GM21528 (cell line): Measurements from ENCODE around the gene CCN2.

Experiments used
- ATAC-seq: cut with Tn5 transposase; IDR thresholded peaks from one replicate; pipeline ENCODE4 v1.9.1; 2021; ENCODE audit warnings: mild to moderate bottlenecking, moderate library complexity; ENCODE audit not compliant: unreplicated experiment, low FRiP score

The CCN2 gene, protein sequence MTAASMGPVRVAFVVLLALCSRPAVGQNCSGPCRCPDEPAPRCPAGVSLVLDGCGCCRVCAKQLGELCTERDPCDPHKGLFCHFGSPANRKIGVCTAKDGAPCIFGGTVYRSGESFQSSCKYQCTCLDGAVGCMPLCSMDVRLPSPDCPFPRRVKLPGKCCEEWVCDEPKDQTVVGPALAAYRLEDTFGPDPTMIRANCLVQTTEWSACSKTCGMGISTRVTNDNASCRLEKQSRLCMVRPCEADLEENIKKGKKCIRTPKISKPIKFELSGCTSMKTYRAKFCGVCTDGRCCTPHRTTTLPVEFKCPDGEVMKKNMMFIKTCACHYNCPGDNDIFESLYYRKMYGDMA

DNA sequence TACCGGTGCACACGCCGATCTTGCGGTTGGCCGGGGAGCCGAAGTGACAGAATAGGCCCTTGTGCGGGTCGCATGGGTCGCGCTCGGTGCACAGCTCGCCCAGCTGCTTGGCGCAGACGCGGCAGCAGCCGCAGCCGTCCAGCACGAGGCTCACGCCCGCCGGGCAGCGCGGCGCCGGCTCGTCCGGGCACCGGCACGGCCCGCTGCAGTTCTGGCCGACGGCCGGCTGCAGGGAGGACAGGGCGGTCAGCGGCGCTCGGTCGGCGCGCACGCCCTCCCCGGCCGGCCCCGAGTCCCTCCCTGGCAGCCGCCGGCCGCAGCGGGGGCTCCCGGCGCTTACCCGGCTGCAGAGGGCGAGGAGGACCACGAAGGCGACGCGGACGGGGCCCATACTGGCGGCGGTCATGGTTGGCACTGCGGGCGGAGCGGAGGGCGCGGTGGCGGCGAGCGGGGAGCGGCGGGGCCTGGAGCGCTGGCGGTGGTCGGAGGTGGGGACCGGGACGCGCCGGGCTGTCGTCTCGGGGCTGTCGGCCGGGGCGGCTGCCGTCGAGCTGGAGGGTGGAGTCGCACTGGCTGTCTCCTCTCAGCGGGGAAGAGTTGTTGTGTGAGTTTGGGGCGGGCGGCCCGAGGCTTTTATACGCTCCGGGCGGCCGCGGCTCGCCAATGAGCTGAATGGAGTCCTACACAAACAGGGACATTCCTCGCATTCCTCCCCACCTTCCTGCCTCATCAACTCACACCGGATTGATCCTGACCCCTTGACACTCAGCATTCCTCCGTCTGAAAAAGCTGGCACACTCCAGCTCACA is at the start of gene CCN2:
TSS of gene CCN2 (minus strand) at position 606 of the 809 bp plus-strand sequence. CDS start at position 406, 200 bp downstream.
- peak; percentile 33 for ATAC-seq

DNA sequence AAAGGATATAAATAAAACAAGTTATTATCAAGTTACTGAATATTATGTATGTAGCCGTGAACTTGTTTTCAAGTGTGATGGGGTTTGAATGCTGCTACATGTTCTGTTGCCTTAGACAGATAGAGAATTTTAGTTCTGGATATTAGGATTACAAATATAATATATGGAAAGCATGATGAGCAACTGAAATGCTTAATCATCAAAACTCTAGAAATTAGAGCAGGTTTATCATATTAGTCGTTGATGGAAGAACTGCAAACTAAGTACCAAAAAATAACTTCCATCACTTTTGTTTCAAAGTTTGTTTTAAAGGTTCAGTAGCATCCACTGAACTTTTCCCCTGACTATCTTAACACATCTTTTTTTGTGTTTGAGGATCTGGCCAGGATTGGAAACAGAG is 49.1 kb upstream of the CCN2 start:
- ATAC-seq: no peak

DNA sequence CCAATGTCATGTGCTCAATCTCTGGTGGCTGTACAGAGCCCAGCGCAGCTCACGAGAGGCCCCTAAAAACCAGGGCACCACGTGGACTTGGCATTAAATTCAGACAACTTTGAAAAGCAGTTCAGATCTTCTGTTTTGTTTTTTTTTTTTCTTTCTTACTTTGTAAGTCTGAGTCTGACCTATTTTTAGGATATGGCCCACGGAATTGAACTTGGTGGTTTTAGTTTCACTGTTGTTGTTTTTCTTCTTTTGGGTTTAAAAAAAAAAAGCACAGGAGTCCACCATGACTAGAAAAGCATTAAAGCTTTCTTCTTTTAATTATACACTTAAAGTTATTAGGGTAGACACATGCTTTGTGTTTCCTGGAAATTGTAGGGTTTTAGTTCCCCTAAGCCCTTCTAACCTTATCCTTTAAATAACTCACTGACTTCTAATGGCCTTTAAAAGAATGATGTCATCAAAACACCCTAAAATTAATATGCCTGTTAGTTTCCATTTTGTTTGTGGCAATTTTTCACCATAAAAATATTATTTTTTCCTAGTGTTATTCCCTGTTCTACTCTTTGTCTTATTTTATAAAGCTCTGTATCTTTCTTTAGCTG is 48.5 kb upstream of the CCN2 start:
- ATAC-seq: no peak

DNA sequence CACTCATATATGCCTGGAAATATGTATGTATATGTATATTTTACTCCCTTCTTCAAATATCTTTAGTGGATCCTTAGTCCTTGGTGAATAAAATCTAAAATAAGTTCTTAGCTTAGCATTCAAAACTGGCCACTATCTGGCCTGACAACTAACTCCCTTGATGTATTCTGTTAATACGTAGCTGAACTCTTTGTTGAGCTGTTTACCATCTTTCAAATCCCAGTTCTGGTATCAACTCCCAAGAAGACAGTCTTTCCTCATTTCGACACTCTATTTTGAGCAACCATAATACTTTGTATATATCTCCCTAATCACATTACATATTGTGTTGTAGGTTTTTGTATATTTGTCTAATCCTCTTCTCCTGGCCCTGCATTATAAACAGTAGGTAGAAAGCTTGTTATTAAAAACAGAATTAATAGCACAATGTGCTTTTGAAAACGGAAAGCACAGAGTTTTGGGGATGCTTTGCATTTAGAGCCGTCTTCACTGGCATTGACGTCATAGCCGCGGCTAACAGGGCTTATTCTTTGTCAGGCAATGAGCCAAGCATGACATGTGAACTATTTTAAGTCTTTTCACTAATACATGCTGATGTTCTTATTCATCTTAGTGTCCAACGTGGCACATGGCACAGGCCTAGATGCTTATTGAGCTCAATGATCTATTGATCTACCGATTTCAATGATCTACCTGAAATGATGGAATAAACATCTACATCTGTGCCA is 47.2 kb upstream of the CCN2 start:
- ATAC-seq: no peak

DNA sequence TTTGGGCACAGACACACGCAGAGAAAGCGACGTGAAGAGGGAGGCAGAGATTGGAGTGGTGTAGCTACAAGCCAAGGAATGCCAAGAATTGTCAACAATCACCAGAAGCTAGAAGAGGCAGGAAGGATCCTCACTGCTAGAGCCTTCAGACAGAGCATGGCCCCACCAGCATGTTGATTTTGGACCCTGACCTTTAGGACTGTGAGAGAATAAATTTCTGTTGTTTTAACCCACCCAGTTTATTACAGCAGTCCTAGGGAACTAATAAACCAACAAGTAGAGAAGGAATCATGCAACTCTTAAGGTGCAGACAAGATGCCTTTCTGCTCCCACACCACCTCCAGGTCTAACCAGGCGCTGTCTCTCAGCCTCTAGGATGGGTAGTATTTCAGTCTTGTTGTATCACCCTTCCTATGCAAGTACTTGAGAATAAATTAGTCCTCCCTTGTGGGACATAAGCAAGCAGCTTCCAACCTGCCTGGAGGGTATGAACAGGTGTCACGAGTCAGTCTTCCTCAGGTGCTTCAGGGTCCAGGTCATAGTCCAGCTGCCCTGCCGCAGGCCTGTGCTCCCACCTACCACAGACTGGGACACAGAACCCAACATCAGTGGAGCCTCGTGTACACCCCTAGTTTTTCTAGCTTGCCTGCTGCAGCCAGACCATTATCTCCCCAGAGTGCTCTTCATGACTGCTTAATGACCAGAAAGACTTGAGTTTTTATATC is 46.4 kb upstream of the CCN2 start:
- ATAC-seq: no peak

DNA sequence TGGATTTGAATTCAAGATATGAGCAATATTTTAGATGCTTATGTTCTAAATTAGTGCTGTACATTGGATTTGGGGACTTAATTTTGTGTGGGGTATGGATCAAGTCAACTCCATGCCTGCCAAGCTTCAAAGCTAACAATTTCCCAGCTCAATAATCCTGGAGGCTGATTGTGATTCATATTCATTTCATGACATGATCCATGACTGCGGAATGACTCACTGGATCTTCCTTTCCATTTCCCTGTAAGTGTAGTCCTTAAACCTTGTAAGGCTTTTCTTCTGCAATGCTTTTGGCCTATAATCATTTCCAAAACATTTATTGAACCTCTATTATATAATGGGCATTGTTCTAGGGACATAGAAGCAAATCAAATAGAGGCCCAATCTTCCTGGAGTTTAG is 44.7 kb upstream of the CCN2 start:
- no peak for ATAC-seq

DNA sequence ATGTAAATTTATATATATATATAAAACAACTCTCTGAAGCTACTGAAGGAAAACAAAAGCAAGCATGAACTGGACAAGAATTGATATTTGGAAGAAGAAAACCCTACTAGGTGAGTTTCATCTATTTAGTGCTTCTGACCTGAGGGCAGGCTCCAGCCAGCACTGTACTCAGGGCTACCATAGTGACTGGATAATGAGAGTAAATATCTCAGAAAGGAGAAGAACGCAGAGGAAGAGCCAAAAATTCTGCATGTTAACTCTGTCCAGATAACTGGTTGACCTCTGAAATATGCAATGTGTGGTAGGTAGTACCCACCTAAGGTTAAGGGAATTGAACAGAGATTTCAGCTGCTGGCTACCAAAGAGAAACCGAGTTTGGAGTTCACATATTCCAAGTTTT is 41.4 kb upstream of the CCN2 start:
- ATAC-seq: no peak

DNA sequence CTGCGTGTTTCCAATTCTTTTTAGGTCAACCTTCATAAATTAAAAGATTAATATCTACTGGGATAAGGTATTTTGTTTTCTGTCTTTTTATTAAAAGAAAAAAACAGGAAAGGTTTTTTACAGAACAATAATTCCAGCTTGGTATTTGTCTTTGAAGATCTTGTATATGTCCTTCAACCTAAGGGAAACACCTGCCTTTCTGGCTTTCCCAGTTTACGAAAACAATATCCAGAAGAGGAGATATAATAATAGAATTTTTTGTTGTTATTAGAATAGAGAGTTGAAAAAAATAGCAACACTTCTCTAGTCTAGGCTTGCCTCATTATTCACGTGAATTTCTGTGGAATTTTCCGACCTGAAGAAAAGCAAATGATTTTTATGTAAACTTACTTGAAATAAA is 37.9 kb upstream of the CCN2 start:
- ATAC-seq: no peak

DNA sequence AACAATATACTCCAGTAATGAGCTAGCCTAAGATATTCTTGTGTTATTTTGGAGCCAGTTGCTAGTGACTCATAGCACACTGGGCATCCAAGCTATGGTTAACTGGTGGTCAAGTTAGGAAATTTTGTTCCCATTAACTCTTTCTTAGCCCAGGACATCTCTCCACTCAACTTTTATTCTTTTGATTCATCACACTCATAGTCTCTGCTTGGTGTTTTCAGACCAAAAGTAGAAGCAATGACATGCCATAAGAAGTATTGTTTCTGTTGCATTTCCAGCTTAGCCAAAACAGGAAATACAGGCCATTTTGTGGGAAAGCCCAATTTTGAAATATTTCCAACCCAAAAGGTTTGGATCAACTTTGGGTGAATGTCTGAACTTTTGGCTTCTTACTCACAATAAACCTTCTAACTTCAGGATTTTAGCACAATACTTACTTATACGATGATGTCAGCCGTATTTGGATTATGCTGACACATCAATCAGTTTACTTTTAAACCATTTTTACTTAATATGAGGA is 31.6 kb upstream of the CCN2 start:
- ATAC-seq: no peak

DNA sequence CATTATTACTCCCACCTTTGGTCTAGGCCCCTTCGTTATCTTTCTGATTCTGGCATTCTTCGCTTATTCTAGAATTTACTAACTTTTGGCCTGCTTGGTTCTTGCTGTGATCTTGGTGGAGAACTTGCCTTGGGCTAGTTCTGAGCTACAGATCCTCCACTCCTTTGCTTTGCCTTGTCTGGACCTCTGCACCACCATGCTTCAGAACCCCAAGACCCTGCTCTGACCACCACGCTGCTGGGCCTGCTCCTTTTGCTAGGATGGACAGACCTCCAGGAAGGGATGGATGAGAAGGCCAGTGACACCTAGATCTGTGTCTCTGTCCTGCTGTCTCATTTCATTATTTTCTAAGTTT is 30.4 kb upstream of the CCN2 start:
- no peak for ATAC-seq

DNA sequence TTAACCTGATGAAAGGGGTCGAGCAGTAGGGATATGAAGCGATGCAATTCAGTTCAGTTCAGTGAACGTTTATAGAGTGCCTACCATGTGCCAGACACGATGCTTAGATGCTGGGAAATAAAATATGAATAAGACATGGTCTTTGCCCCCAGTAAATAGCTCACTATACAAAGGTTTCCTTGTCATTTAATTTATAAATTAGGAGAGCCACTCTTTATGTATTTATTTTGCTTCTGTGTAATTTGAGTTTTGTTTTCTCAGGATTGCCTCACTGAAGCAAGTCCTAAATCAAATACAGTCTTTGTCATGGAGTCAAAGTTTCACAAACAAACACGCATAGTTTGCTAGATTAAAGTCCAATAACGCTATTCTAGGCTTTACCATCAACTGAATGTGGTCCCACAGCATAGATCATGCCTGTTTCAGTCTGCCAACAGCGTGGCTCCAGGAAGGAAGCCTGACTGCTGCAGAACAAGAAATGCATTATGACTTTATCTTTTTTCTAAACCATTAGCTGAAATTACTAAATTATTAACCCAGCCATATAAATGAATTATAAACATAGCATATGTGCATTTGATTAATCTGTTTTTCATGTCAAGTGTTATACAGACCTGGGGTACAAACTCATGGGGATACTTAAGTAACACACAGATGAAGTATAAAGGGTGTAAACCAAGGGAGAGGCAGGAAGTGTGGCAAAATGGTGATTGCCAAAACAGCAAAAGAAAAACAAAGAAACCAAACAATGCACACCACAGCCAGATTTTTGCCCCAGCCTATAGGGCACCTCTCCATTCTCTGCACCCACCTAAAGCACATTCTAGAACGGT is 29.8 kb upstream of the CCN2 start:
- ATAC-seq: no peak

DNA sequence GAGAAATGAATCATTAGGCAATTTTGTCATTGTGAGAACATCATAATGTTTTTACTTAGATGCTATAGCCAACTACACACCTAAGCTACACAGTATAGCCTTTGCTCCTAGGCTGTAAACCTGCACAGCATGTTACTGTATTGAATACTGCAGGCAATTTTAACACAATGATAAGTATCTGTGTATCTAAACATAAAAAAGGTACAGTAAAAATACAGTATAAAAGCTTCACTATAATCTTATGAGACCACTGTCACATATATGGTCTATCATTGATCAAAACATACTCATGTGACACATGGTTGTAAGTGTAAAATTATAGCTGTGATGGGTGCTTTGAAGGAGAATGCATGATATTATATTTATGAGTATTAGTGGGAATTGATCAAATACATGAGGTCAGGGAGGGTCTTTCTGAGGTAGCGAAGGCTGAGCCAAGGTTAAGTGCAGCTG is 29.2 kb upstream of the CCN2 start:
- ATAC-seq: no peak

DNA sequence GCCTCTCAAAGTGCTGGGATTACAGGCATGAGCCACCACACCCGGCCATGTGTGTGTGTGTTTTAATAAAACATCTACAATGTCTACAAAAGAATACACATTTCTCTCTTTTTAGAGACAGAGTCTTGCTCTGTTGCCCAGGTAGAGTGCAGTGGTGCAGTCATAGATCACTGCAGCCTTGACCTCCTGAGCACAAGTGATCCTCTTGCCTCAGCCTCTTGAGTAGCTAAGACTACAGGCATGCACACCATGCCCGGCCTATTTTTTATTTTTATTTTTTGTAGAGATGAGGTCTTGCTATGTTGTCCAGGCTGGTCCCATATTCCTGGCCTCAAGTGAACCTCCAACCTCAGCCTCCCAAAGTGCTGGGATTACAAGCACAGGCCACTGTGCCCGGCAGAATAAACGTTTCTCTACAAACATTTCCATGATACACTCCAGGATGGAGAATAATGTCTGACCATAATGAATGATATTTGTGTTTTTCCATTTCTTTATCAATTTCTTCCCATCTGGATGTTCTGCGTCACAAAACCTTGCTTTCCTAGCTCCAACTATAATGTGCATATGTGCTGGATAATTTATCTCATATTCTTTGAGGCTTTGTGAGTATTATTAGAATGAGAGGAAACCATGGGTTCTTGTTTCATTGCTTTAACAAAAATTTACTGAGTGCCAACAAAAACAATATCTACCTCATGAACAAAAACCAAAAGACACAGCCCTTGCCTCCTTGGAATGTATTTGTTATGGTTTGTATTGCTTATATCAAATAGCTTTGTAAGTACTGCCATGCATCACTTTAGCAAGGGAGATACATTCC is 28.6 kb upstream of the CCN2 start:
- no peak for ATAC-seq

DNA sequence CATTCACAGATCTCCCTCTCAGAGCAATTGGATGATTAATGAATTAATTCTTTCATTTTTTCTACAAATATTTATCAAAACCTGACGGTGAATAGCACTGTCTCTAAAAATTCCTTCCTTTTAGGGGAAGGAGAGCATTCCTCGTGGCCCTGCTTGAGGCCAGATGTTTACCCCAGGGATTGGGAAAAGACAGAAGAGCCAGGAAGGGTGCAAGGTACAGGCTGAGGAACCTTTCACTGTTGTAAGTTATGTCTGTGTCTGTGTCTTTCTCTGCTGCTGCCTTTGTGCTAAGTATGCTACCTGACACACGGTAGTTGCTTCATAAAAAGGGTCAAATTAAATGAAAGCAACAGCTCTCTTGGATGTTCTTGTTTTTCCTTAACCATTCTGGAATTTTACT is 27.4 kb upstream of the CCN2 start:
- ATAC-seq: no peak

DNA sequence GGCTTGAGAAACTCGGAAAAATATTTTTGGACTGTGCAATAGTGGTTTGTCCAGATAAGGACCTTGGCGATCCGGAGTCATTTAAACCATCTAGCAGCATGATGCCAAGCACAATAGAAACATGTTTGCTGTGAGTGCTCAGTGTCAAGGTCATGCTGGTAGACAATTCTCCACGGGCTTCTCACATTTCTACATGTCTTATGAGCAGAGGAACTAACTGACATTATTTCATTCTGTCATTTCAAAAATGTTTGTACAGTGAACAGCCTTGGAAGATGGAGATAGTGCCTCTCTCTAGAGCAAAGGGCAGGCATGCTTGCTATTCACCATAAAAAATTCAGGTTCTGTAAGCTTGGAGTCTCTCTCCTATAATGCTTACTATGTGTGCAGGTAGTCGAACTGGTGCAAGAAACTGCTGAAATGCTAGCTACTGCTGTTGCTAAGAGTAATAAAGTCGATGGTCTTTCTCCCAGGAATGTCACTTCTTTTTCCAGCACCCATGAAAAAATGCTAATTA is 25.4 kb upstream of the CCN2 start:
- no peak for ATAC-seq

DNA sequence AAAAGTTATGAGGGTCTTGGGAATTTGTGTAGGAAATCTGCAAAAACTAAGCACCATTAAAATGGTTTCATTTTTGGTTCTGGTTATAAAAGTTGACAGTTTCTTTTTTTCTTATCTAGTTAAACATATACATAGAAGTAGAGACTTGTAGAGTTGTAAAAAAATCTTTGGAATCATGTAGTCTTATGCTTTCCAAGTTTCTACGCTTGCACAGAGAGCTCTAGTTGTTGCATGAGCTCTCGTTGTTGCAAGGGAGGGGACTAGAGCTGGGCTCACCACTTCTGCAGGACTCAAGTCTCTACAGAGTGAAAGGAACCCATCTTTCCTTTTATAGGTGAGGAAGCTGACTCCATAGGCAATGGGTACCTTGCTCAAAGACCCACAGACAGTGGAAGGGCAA is 21.6 kb upstream of the CCN2 start:
- no peak for ATAC-seq

DNA sequence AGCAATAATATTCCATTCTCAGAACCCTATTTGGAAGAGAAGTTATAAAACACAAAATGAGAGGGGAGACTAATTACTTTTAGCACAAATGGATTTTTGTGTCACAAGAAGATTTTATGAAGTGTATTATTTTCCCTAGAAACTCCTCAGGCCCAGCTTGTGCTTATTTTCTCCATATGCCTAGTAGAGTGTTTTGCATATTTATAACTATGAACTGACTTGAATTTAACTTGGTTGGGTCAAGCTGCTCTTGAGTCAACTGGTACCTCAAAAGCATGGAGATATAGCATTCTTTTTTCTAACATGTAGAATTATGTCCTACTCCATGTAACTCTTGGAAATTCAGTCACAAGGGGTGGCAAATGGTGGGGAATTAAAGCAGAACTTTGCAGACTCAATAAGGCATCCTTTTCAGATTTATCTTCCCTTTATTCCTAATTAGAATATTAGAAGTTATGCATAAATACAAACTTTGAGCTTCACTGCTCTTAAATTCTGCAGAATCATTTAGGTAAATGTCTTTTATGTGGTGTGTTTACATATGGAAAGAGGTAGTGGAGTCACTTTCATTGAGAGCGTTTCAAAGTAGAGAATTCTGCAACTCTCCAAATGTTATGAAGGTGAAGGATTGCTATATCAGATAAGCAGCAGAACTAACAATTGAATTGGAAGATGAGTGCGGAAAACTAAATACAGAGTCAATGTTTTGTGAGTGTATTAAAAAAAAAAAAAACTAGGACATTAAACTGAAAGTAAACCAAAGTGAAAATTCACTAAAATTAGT is 19.1 kb upstream of the CCN2 start:
- no peak for ATAC-seq
